Hepatic stellate cell (primary cell): ENCODE data around the gene ZNF497.
A peak's percentile ranks its signal among the peaks of the same experiment; 100 is the strongest.
"Not testable (repeated sequence)": the region's sequence is repeated elsewhere in the genome, so short reads cannot be mapped to it uniquely, and the experiment has no call there.

Source experiments
- DNase-seq: peaks from one replicate; pipeline ENCODE4 v3.0.0; 2011; ENCODE audit warnings: low spot score

ZNF497 gene

GRCh38 chr19:58394821-58395219, 32.3 kb upstream of the ZNF497 start:
- no peak for DNase-seq

- no peak for DNase-seq
These were observed 31.1 kb upstream of the ZNF497 start for GRCh38 chr19:58393725-58394033.

- DNase-seq = no peak
These were observed 30.6 kb upstream of the ZNF497 start for GRCh38 chr19:58392945-58393724.

GRCh38 chr19:58388175-58388526, 25.6 kb upstream of the ZNF497 start:
- DNase-seq = no peak

- DNase-seq = no peak
These were observed 25.0 kb upstream of the ZNF497 start for GRCh38 chr19:58387338-58388174.

- peak; percentile 100 for DNase-seq
These were observed 24.2 kb upstream of the ZNF497 start, which contains the start of gene RPS5 for GRCh38 chr19:58386576-58387337. RPS5 (plus strand) TSS chr19:58387269; CDS start chr19:58388138, 869 bp downstream.

- no peak for DNase-seq
These were observed 23.5 kb upstream of the ZNF497 start for GRCh38 chr19:58385891-58386575.

GRCh38 chr19:58385313-58385890, 22.9 kb upstream of the ZNF497 start:
- no peak for DNase-seq

- no peak for DNase-seq
These were observed 20.5 kb upstream of the ZNF497 start for GRCh38 chr19:58382997-58383603.

GRCh38 chr19:58381460-58382212, 19.1 kb upstream of the ZNF497 start:
- no peak for DNase-seq

- peak; percentile 99 for DNase-seq
These were observed 18.3 kb upstream of the ZNF497 start, which contains the start of gene ZNF837 for GRCh38 chr19:58380662-58381459. ZNF837 (minus strand) TSS chr19:58381030; CDS start chr19:58369332, 11,698 bp downstream.

- no peak for DNase-seq
These were observed 17.6 kb upstream of the ZNF497 start for GRCh38 chr19:58380037-58380661.

GRCh38 chr19:58379246-58379645, 16.7 kb upstream of the ZNF497 start:
- no peak for DNase-seq

- DNase-seq = not testable (repeated sequence)
These were observed 14.2 kb upstream of the ZNF497 start for GRCh38 chr19:58376724-58377123.

- DNase-seq = no peak
These were observed 11.6 kb upstream of the ZNF497 start for GRCh38 chr19:58374200-58374599.

- no peak for DNase-seq
These were observed 10.0 kb upstream of the ZNF497 start for GRCh38 chr19:58372311-58373133.

- no peak for DNase-seq
These were observed 6.2 kb upstream of the ZNF497 start for GRCh38 chr19:58368561-58369360.
